ENCODE measurements around the gene VEZF1. TPM values are rescaled to one million over a fixed set of nuclear protein-coding genes. Genes with fewer than 3 reads are reported as not detected.

Gene VEZF1
- total and polyA plus RNA-seq, 2 donors (not counting 3 experiments of a cell fraction or from before 2014, with no cell fraction given) = 27.8 to 59.0 TPM

DNA sequence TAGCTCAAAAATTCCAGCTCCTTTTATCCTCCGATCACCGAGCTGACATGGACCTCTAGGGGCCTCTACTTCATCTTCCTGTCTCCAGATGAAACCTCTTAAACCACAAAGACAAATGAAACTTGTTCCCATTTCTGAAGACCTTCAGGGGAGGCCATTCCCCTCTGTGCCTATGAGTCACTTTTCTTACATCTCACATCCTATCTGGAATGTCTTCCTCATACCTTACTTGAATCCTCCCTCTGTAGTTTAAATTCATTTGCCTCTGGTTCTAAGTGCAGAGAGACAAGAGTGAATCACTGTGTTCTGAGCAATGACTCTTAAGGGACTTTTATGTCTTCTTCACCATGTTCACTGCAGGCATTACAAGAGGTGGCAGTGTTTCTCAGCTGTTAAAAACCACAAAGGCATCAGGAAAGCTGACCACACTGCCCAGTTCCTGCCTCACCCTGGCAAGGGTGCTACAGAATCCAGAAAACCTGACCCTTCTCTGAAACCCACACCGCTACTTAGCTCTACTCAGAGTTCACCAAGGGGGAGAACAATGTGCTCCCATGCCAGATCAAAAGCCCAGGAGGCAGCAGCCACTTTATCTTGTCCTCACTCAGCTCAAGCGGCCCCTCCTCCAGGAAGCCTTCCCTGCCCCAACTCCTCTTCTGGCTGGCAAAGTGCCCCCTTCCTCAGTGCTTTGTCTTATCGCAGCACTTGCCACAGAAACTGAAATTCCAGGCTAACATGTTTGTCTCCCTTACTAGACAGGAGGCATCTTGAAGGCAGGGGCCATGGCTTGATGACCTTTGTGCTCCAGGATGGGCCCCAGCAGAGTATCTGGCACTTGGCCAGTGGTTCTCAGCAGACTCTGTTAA, 39.3 kb downstream of the VEZF1 start:
- H3K9me3 ChIP-seq (replicated peaks; ENCODE audit: control insufficient read depth, insufficient read depth, low read length) = no peaks in the 10 kb centered on the region
- no peaks in the 10 kb centered on the region for H3K9me1 ChIP-seq (replicated peaks; ENCODE audit: control insufficient read depth, extremely low read depth, insufficient read depth, low read length)
- BruUV-seq (replicated peaks) = no TSS peak
- H3K4me2 ChIP-seq (ENCODE audit: insufficient read depth, low read length) = peak overlapping the region; percentile 41
- H3K27me3 ChIP-seq (ENCODE audit: control insufficient read depth in 2 of 2, insufficient read depth in 2 of 2, low read length in 2 of 2) = no peaks in the 10 kb centered on the region
- H3K79me2 ChIP-seq (ENCODE audit: control insufficient read depth, insufficient read depth, low read length) = peaks cover 8% of the 10 kb centered on the region
- peak overlapping the region; percentile 37 for H3K27ac ChIP-seq (ENCODE audit: insufficient read depth, low read depth, low read length)
- ChIA-PET POLR2A (interaction anchor here (0.7 kb wide), 1 partner anchor 26 kb away, joined by 5 read pairs; no protein-coding TSS in a partner anchor), CTCF (interaction anchor here (0.6 to 3.1 kb wide), 10 partner anchors 13 to 90 kb away, joined by 3 to 15 read pairs (median 4); no protein-coding TSS in a partner anchor)
- dilution Hi-C loops (cut with MboI; ENCODE audit: extremely low pct_ligation_motif_present, low sequenced_read_pairs) (no loop called here), intact Hi-C loops (cut with micrococcal nuclease) (no loop called here)
- TF ChIP-seq MAX (IDR thresholded peaks at IDR 0.05; ENCODE audit: insufficient read depth, insufficient read length) (no peak), EZH2 (IDR thresholded peaks at IDR 0.05; ENCODE audit: borderline replicate concordance, low read depth, low read length, severe bottlenecking) (no peak), MYC (IDR thresholded peaks at IDR 0.05; ENCODE audit: low read depth, low read length) (no peak), JUN (IDR thresholded peaks at IDR 0.05; ENCODE audit: borderline replicate concordance, insufficient read depth, insufficient read length, low read depth) (peak; percentile 46), POLR2AphosphoS5 (IDR thresholded peaks at IDR 0.05; ENCODE audit: insufficient read depth, low read depth, low read length) (no peak), FOS (IDR thresholded peaks at IDR 0.05; ENCODE audit: borderline replicate concordance, insufficient read depth, low read length) (peak; percentile 70), GATA2 (IDR thresholded peaks at IDR 0.05; ENCODE audit: insufficient read depth, insufficient read length, low read depth, low read length) (no peak)
- TF ChIP-seq, protein P1, sequence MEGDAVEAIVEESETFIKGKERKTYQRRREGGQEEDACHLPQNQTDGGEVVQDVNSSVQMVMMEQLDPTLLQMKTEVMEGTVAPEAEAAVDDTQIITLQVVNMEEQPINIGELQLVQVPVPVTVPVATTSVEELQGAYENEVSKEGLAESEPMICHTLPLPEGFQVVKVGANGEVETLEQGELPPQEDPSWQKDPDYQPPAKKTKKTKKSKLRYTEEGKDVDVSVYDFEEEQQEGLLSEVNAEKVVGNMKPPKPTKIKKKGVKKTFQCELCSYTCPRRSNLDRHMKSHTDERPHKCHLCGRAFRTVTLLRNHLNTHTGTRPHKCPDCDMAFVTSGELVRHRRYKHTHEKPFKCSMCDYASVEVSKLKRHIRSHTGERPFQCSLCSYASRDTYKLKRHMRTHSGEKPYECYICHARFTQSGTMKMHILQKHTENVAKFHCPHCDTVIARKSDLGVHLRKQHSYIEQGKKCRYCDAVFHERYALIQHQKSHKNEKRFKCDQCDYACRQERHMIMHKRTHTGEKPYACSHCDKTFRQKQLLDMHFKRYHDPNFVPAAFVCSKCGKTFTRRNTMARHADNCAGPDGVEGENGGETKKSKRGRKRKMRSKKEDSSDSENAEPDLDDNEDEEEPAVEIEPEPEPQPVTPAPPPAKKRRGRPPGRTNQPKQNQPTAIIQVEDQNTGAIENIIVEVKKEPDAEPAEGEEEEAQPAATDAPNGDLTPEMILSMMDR (IDR thresholded peaks at IDR 0.05; ENCODE audit: extremely low read depth in 1 of 2, insufficient read depth in 1 of 2, low read depth in 1 of 2, low read length in 2 of 2) = no peak
- H4K20me1 ChIP-seq (replicated peaks; ENCODE audit: control insufficient read depth, extremely low read depth, insufficient read depth, low read length) = no peaks in the 10 kb centered on the region
- H3K4me3 ChIP-seq (replicated peaks in 1 of 3; ENCODE audit: insufficient read depth in 1 of 3, low read depth in 1 of 3, low read length in 3 of 3) = no peak overlapping the region
- no peaks in the 10 kb centered on the region for H3K36me3 ChIP-seq (ENCODE audit: control insufficient read depth in 2 of 2, extremely low read depth in 1 of 2, insufficient read depth in 2 of 2, low read length in 2 of 2)
- DNase-seq (ENCODE audit: low read depth, low spot score) (peak; percentile 43), FAIRE-seq (peak; percentile 55)
- no peak overlapping the region for H3K9ac ChIP-seq (replicated peaks; ENCODE audit: extremely low read depth, insufficient read depth, low read length)
- peaks cover 51% of the 10 kb centered on the region for H3K4me1 ChIP-seq (ENCODE audit: control insufficient read depth, extremely low read depth, insufficient read depth, low read length)
- H2AFZ ChIP-seq (ENCODE audit: low read depth, low read length) = no peak overlapping the region

Data from endothelial cell of umbilical vein (primary cell).